ENCODE results near the gene TBXAS1.

GRCh38 chr7:140028311-140028710 is 199.2 kb downstream of the TBXAS1 start:
- no peak for TF ChIP-seq CTCF (IDR thresholded peaks at IDR 0.05; ENCODE audit: insufficient read depth, low read length, poor library complexity, severe bottlenecking)
- TF ChIP-seq EZH2phosphoT487 (conservative IDR thresholded peaks at IDR 0.05; ENCODE audit: low read length): no peak
